Cortex of kidney (tissue), 1 donor: ENCODE results near the gene TFDP1.

Experiments
- DNase-seq: peaks from one replicate; lab custom pipeline; 2025; lab: John Stamatoyannopoulos, UW

Gene TFDP1

DNA sequence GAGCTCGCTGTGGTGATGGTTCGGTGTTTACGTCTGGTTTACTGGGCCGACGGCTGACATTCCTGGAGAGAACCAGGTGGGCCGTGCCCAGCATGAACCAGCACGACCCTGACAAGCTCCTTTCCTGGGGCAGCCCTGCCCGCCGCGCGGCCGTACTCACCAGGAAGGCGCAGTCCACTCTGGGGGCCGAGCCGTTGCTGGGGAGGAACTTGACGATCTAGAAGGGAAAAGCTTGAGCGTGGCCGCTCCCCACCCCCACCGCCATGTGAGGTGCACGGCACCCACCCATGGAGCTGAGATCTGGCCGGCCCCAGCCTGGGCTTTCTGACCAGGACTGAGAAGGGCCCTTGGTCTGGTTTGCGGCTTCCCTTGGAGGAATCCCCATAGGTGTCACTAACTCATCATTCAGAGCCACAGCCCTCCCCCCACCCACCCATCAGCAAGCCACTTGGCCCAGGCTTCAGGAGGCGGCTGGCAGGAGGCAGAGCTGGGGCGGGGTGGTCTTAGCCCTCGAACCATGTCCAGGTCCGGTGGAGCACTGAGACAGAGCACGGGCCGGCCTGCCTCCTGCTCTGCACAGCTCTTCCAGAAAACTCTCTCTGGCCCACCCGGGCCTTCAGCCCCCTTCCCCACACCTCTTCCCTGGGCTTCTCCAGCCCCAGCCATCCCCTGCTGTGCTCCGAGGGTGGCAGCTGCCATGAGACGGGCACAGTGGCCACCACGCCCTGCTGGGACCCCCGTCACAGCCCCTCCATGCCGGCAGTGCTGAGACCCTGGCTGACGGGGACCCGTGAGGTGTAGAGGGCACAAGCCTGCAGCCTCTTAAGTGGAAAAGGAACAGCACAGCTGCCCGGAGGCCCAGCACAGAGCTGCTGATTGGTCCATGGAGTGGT, 67.2 kb downstream of the TFDP1 start:
- DNase-seq: no peak

DNA sequence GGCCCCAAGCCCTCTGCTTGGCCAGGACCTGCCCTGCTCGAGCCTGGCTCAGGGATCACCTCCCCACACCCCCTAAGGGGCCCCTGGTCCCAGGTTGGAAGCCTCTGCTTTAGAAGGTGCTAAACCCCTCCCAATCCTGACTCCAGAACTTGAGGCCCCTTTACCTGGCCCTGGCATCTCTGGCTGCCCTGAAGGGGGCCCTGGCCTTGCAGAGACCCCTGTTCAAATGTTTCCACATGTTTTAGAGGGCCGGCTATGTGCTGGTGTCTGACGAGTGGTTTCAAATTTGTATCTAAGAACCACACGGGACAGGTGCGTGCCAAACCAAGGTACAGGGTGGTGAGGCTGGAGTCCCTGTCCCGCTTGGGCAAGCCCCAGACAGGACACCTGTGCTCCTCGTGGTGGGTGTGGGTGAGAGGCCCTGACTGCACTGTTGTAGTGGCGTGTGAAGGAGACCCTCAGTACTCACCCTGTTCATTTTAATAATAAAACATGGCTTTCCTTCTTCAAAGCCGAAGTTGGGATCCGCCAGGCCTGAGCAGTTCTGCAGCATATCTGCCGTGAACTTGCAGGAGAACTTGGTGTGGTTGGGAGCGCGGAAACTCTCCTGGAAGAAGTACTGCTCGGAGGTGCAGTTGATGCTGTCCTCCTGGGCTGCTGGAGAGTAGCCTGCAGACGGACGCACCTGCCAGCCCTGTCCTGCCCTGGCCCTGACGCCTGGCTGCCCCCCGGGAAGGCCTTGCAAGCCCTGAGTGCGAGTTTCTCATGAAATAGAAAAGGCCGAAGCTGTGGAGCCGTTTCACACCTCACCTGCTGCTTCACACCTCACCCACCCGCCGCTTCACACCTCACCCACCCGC, 68.1 kb downstream of the TFDP1 start:
- no peak for DNase-seq

DNA sequence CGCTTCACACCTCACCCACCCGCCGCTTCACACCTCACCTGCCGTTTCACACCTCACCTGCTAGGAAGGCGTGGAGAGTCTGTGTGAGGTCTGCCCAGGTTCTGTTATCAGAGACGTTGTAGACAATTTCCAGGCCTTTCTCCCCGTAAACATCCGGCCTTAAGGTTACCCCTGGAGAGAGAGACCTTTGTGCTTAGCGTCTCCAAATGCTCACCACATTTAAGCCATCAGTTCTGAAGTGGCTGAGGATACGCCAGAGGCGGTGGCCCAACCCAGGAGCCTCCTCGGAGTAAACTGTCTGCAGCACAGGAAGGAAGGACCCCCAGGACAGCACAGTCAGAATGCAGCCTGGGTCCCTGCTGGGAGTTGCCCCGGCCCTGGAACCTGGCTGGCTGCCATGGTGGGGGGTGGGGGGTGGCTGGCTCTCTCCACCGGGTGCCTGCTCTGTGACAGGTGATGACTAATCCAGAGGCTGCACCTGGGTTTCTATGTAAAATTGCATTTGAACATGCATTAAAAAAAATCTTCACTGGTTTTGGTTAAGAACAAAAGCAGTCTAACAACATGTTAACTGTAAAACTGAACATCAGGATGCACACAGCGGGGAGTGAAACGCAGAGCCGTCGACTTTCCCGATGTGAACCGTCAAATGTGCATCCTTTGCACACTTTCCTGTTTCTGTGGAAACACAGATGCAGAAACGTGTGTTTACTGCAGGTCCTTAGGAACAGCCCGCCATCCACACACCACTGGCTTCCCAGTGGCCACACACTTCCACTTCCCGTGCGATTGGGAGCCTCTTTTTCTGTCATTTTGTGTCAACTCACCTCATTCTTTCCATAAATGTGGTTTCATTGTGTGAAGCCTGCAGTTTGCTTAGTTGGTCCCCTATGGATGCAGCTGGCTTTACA, 69.0 kb downstream of the TFDP1 start:
- DNase-seq: no peak

DNA sequence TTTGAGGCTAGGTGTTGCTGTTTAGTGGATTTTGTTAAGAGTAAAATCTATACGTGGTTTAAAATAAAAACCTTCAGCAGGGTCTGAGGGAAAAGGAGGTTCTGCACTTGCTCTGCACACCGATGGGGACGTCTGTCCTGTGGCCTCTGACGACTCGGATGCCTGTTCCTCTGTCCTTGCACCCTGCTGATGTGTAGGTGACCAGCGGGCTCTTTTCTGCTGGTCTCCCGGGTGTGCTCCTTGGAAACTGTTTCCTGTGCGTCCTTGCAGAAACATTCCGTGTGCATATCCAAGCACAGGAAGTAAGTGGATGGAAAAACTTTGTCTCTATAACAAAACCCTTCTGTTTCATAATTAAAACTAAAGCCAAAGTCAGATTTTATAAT, 69.6 kb downstream of the TFDP1 start:
- DNase-seq: no peak

DNA sequence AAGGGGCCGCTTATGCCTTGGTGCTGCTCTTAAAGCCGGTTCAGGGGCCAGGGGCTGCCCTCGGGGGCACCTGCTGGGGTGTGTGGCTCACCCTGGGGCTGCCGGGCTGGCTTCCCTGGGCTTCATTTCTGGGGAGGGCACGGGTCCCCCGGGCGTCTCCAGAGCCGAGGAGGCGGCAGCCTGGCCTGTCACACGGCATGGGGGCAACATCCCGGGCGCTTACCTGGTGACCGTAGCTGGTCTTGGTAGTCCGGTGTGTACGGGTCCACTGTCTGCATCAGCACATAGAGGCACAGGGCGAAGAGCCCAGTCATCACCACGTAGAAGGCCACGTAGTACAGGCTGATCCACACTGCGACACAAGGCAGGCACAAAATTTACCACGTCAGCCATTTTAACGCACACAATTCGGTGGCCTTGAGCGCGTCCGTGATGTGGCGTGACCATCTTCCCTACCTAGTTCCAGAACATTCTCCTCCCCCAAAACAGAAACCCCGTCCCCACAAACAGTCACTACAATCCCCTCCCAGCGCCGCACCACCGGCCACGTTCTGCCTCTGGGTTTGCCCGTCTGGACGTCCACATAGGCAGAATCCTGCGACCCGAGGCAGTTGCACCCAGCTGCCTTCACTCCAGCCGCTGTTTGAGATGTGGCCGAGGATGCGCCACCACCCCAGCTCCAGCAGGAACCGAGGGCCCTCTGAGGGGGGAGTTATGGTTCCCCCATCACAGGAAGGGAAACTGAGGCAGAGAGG, 70.2 kb downstream of the TFDP1 start:
- DNase-seq: no peak

DNA sequence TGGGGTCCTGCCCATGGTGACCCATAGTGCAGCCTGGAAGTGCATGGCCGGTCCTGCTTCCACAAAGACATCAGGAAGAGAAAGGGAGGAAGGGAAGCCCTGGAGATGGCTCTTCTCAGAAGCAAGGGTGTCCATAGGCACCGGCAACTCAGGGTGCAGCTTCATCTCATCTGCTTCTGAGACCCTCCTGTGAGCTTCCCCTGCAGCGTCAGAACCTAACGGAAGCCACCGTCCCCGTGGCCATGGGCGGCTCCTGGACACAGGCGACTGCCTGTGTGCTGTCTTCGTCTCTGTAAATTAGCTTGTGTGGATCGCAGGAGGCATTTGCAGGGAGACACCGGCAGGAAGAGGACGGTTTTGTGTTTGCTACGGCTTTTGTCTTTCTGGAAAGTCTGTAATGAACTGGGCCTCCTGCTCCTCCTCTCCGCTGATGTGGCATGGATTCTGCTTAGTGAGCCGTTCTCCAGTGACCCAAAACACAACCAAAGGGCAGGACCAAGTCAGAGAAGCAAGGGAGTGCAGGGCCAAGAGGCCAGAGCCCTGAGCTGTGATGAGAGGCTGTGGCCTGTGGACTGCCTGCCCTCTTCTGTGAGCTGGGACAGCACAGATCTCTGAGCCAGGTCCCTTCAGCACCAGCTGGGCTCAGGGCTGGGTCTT, 70.9 kb downstream of the TFDP1 start:
- no peak for DNase-seq

DNA sequence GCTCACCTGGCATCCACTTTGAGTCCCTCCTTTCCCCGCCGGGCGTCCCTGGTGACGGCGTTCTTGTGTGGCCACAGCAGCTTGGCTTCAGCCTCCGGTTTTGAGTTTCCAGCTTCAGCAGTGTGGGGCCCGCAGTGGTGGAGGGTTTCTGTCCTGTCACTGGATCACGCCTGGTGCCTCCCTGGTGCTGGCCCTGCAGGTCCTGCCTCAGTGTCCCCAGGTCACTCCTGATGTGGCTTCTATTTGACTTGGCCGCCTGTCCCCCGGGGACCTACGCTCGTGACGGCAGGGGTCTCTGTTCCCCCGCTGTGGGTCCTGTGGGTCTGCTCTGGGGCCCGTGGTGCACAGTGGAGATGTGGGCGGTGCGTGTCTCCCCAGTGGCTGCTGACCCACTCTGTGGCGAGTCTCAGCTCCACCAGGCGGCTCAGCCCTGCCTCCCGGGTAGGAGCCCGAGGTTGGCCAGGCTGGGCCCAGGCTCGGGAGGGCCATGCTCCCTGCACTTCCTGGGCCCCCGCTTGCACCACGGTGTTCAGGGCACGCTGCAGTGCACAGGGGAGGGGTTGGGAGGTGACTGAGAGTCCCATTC, 71.5 kb downstream of the TFDP1 start:
- DNase-seq: no peak

DNA sequence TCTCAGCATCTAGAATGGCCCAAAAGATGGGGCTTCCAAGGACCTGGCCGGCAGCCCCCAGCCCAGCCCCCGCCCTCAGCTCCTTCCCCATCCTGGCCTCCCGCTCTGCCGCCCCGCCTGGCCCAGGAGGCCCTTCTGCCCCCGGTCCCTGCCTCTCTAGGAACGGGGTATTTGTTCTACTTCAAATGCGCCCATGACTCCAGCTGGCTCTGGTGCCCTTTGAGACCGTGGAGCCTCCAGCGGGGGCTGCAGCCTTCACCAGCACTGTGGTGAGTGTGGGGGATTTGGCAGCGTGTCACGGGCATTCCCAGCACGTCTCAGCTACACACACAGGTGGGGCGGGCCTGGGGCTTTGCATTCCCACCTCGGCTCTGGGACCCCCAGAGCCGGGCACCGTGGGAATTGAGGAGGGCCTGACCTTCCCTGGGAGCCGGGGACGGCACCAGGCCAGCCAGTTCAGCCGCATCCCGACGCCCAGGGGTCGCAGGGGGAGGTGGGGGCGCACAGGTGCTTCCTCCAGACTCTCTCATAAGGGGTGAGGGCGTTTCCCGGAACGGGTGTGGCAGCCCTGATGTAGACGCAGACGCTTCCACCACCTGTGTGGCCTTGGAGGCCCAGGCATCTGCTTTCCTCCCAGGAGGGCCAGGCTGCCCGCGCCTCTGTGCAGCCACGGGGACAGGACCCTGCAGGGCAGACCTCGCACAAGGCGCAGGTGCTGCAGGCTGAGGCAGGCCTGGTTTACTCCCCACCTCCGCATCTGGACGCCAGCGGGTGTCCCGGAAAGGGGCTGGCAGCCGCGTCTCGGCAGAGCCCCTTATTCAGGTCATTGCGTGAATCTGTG, 72.5 kb downstream of the TFDP1 start:
- DNase-seq: no peak

DNA sequence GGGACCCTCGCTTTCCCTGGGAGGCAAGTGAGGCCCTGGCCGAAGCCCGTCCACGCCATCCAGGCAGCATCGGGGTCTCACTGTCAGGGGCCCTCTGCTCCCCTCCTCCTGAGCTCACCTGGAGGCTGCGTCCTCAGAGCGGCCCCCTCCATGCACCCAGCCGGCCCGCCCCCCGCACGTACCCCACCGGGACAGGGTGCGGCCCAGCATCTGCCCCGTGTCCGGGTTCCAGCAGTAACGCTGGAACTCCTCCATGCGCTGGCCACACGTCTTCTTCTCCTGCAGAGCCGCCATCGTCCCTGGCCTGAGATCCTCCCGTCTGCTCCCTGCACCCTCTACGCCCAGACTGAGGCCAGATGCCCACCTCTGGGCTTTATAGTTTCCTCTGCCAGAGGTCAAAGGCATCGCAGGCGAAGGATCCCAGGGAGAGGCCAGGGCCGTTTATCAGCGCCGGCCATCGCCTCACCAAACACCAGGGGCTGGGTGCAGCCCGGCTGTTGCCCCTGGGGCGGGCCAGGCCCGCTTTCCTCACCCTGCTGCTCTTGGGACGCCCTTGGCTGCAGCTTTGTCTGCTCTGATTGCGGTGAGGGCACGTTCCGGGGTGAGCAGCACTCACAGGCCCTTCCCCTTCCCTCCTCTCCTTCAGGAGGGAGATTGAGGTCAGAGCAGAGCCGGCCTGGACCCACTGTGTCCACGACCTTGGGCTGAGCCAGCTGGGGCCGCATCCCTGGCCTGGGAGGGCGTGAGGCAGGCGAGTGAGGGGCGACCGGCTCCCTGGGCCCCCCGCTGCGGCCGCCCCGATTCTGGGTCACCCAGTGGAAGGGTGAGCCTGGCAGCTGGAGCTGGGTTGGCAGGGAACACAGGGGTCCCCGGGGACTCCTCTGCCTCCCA, 73.5 kb downstream of the TFDP1 start, which contains the start of gene ATP4B:
TSS of gene ATP4B (minus strand) at position 348 of the 891 bp plus-strand sequence. CDS start at position 294, 54 bp downstream.
- no peak for DNase-seq

DNA sequence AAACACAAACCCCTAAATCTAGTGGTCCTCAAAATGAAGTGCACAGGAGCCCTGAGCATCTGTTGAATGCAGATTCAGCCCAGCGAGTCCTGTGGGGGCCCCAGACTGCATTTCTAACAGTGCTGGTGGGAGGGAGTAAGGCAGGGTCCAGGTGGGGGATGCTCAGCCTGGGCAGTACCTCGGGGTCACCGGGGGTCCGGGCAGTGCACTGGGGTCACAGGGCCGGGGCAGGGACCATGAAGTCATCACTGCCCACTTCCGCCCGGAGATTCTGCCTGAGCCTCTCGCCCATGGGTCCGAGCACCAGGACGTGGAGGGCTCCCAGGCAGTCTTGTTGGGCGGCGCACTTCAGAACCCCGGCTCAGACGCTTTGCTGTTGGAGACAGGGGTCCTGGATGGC, 74.3 kb downstream of the TFDP1 start:
- no peak for DNase-seq

- DNase-seq: no peak
These were observed 74.8 kb downstream of the TFDP1 start for GRCh38 chr13:113659337-113659736.

- DNase-seq: no peak
These were observed 75.5 kb downstream of the TFDP1 start for GRCh38 chr13:113660066-113660465.

- DNase-seq: no peak
These were observed 77.0 kb downstream of the TFDP1 start for GRCh38 chr13:113661509-113661908.

- no peak for DNase-seq
These were observed 79.4 kb downstream of the TFDP1 start for GRCh38 chr13:113663934-113664333.

- no peak for DNase-seq
These were observed 80.4 kb downstream of the TFDP1 start for GRCh38 chr13:113664751-113665596.

GRCh38 chr13:113665597-113666328, 81.2 kb downstream of the TFDP1 start:
- DNase-seq: no peak

DNA sequence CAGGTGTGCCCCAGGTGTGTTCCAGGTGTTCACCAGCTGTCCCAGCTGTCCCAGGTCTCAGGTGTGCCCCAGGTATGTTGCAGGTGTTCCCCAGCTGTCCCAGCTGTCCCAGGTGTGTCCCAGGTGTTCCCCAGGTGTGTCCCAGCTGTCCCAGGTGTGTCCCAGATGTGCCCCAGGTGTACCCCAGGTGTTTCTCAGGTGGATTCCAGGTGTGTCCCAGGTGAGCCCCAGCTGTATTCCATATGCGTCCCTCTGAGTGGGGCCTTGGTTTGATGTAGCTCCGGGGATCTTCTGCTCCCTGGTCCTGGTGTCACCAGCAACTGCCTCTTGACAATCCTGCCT, 81.7 kb downstream of the TFDP1 start:
- no peak for DNase-seq
